Measurements from ENCODE around the gene DLGAP1. TPM values are rescaled to one million over a fixed set of nuclear protein-coding genes. Genes with fewer than 3 reads are reported as not detected.

DLGAP1 gene
- total RNA-seq, 1 experiment from 2014 or later, result 0.07 TPM

GRCh38 chr18:3500016-3500415 is 955.1 kb downstream of the DLGAP1 start:
- Mint-ChIP-seq H3K36me3 (ENCODE audit: insufficient read depth, unreplicated experiment) (no peaks in the 10 kb centered on the region), H3K4me1 (ENCODE audit: low read depth, unreplicated experiment) (peaks cover 14% of the 10 kb centered on the region), H3K4me3 (ENCODE audit: unreplicated experiment) (peak overlapping the region; percentile 83), H3K27me3 (ENCODE audit: insufficient read depth, unreplicated experiment) (no peaks in the 10 kb centered on the region), H3K27ac (ENCODE audit: unreplicated experiment) (no peak overlapping the region), H3K9me3 (ENCODE audit: unreplicated experiment) (no peaks in the 10 kb centered on the region)
- no peaks in the 10 kb centered on the region for H3K27me3 ChIP-seq (replicated peaks; ENCODE audit: control insufficient read depth, insufficient read depth, low read length)
- CTCF ChIA-PET, result interaction anchor here (1.2 kb wide), 1 partner anchor 94 kb away, joined by 4 read pairs; no protein-coding TSS in a partner anchor
- DNase-seq, result no peak
- peaks cover 10% of the 10 kb centered on the region for H3K4me1 ChIP-seq
- TF ChIP-seq, protein P1, sequence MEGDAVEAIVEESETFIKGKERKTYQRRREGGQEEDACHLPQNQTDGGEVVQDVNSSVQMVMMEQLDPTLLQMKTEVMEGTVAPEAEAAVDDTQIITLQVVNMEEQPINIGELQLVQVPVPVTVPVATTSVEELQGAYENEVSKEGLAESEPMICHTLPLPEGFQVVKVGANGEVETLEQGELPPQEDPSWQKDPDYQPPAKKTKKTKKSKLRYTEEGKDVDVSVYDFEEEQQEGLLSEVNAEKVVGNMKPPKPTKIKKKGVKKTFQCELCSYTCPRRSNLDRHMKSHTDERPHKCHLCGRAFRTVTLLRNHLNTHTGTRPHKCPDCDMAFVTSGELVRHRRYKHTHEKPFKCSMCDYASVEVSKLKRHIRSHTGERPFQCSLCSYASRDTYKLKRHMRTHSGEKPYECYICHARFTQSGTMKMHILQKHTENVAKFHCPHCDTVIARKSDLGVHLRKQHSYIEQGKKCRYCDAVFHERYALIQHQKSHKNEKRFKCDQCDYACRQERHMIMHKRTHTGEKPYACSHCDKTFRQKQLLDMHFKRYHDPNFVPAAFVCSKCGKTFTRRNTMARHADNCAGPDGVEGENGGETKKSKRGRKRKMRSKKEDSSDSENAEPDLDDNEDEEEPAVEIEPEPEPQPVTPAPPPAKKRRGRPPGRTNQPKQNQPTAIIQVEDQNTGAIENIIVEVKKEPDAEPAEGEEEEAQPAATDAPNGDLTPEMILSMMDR (IDR thresholded peaks at IDR 0.05; ENCODE audit: insufficient read depth in 1 of 2, low read depth in 1 of 2, low read length in 1 of 2, severe bottlenecking in 1 of 2, unreplicated experiment in 1 of 2), result no peak
- BruUV-seq (replicated peaks), result no TSS peak
- H3K9me3 ChIP-seq, result no peaks in the 10 kb centered on the region
- POLR2A ChIA-PET, result no interaction called here
- intact Hi-C loops (cut with micrococcal nuclease; ENCODE audit: unreplicated experiment), result no loop called here
- no peak overlapping the region for H3K4me3 ChIP-seq (ENCODE audit: low read depth, low read length)
- no peaks in the 10 kb centered on the region for H3K36me3 ChIP-seq (ENCODE audit: control insufficient read depth, insufficient read depth, low read length)

DNA sequence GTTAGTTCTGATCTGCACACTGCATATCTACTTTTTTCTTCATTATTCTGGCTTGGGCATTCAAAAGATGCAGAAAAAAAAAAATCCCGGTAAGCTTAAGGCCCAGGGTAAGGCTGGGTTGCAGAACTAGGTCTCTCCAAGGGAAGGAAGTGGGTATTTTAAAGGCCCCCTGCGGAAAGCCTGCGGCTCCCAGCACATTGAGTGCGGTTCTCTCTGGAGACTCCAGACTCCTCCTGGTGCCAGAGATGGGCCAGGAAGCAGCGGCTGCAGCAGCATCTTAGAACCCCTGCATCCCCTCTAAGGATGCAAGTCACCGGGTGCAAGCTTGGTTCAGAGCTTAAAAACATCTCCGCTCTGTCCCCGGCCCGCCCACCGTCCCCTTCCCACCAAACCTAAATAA is 955.6 kb downstream of the DLGAP1 start:
- no peaks in the 10 kb centered on the region for H3K36me3 Mint-ChIP-seq (ENCODE audit: insufficient read depth, unreplicated experiment)
- no peaks in the 10 kb centered on the region for H3K27me3 Mint-ChIP-seq (ENCODE audit: insufficient read depth, unreplicated experiment)
- Histone ChIP-seq H3K9me3 (no peaks in the 10 kb centered on the region), H3K4me1 (peaks cover 10% of the 10 kb centered on the region), H3K36me3 (ENCODE audit: control insufficient read depth, insufficient read depth, low read length) (no peaks in the 10 kb centered on the region), H3K4me3 (ENCODE audit: low read depth, low read length) (peak overlapping the region; percentile 38), H3K27me3 (replicated peaks; ENCODE audit: control insufficient read depth, insufficient read depth, low read length) (no peaks in the 10 kb centered on the region)
- ChIA-PET POLR2A (no interaction called here), CTCF (interaction anchor here (1.0 to 2.7 kb wide), 3 partner anchors 32 to 95 kb away, joined by 4 to 9 read pairs (median 4); no protein-coding TSS in a partner anchor)
- BruUV-seq (replicated peaks), result no TSS peak
- H3K27ac Mint-ChIP-seq (ENCODE audit: unreplicated experiment), result no peak overlapping the region
- no peaks in the 10 kb centered on the region for H3K9me3 Mint-ChIP-seq (ENCODE audit: unreplicated experiment)
- peak overlapping the region; percentile 83 for H3K4me3 Mint-ChIP-seq (ENCODE audit: unreplicated experiment)
- intact Hi-C loops (cut with micrococcal nuclease; ENCODE audit: unreplicated experiment), result no loop called here
- TF ChIP-seq, protein P1 (IDR thresholded peaks at IDR 0.05; ENCODE audit: insufficient read depth in 1 of 2, low read depth in 1 of 2, low read length in 1 of 2, severe bottlenecking in 1 of 2, unreplicated experiment in 1 of 2), result no peak
- no peak for DNase-seq
- H3K4me1 Mint-ChIP-seq (ENCODE audit: low read depth, unreplicated experiment), result peaks cover 14% of the 10 kb centered on the region

DNA sequence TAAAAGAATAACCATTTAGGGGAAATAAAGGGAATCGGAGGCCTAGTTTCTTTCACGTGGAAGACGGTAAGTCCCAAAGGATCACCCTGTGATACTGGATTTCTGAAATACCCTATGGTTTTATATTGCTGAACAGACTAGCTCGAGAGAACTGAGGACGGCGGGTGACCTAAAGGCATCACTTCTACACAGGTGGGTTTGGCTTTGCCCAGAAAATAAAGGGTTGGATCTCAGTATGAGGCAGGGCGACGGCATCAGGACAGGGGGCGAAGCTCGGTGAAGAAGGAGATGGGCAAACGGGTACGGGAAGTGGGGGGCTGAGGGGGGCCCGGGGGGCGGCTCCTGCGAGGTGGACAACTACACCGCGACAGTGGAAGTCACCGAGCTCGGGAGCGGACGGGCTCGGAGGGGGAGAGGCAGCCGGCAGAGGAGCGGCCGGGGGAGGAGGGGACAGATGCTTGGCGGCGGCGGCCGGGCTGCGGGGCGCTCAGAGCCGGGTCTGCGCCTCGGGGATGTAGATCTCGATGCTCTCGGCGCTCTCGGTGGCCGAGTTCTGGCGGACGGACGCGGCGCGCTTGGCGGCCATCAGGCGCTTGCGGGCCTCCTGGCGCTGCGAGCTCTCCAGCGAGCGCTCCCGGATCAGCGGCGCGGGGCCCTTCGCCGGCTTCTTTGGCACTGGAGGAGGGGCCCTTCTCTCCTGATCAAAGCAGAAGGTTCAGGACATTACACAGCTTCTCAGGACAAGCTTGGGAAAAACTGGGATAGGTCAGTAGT is 956.2 kb downstream of the DLGAP1 start:
- intact Hi-C loops (cut with micrococcal nuclease; ENCODE audit: unreplicated experiment), result no loop called here
- H3K36me3 ChIP-seq (ENCODE audit: control insufficient read depth, insufficient read depth, low read length), result no peaks in the 10 kb centered on the region
- Mint-ChIP-seq H3K4me1 (ENCODE audit: low read depth, unreplicated experiment) (peaks cover 20% of the 10 kb centered on the region), H3K9me3 (ENCODE audit: unreplicated experiment) (no peaks in the 10 kb centered on the region), H3K27me3 (ENCODE audit: insufficient read depth, unreplicated experiment) (no peaks in the 10 kb centered on the region), H3K4me3 (ENCODE audit: unreplicated experiment) (peak overlapping the region; percentile 83), H3K36me3 (ENCODE audit: insufficient read depth, unreplicated experiment) (no peaks in the 10 kb centered on the region), H3K27ac (ENCODE audit: unreplicated experiment) (peak overlapping the region; percentile 45)
- POLR2A ChIA-PET, result interaction anchor here (0.6 to 0.7 kb wide), 2 partner anchors 128 to 194 kb away, joined by 5 to 7 read pairs; no protein-coding TSS in a partner anchor
- no peaks in the 10 kb centered on the region for H3K9me3 ChIP-seq
- TF ChIP-seq, protein P1 (IDR thresholded peaks at IDR 0.05; ENCODE audit: insufficient read depth in 1 of 2, low read depth in 1 of 2, low read length in 1 of 2, severe bottlenecking in 1 of 2, unreplicated experiment in 1 of 2), result no peak
- peak; percentile 52 to 60 for DNase-seq
- peak overlapping the region; percentile 38 for H3K4me3 ChIP-seq (ENCODE audit: low read depth, low read length)
- peaks cover 10% of the 10 kb centered on the region for H3K4me1 ChIP-seq
- CTCF ChIA-PET, result interaction anchor here (0.6 to 2.7 kb wide), 5 partner anchors 32 to 116 kb away, joined by 3 to 9 read pairs (median 4); no protein-coding TSS in a partner anchor
- no TSS peak for BruUV-seq (replicated peaks)
- H3K27me3 ChIP-seq (replicated peaks; ENCODE audit: control insufficient read depth, insufficient read depth, low read length), result no peaks in the 10 kb centered on the region

All from Caco-2 (cell line).